SW 1271 (cell line): Measurements from ENCODE around the gene FKBP8.

Experiments
- DNase-seq, 2 experiments: peaks; one replicate each; lab custom pipeline; 2025; lab: John Stamatoyannopoulos, UW

The FKBP8 gene

GRCh38 chr19:18483119-18483890 is 60.1 kb downstream of the FKBP8 start:
- no peak for DNase-seq
